ENCODE results near the gene TLE3.

The TLE3 gene

GRCh38 chr15:70048198-70048565, 49.5 kb downstream of the TLE3 start:
- in situ Hi-C loops (cut with MboI; ENCODE audit: low pct_unique_long_range_greater_than_20kb, low sequenced_read_pairs, unreplicated experiment), result no loop called here
- TF ChIP-seq CTCF (IDR thresholded peaks at IDR 0.05; ENCODE audit: extremely low read depth, insufficient read depth, missing control alignments), result no peak
- DNase-seq (ENCODE audit: low spot score), result no peak

- TF ChIP-seq CTCF (IDR thresholded peaks at IDR 0.05; ENCODE audit: extremely low read depth, insufficient read depth, missing control alignments), result no peak
- DNase-seq (ENCODE audit: low spot score), result no peak
- in situ Hi-C loops (cut with MboI; ENCODE audit: low pct_unique_long_range_greater_than_20kb, low sequenced_read_pairs, unreplicated experiment), result no loop called here
These were observed 50.1 kb downstream of the TLE3 start for GRCh38 chr15:70047386-70048197.

GRCh38 chr15:70046679-70047369, 50.9 kb downstream of the TLE3 start:
- no peak for DNase-seq (ENCODE audit: low spot score)
- TF ChIP-seq CTCF (IDR thresholded peaks at IDR 0.05; ENCODE audit: extremely low read depth, insufficient read depth, missing control alignments), result no peak
- in situ Hi-C loops (cut with MboI; ENCODE audit: low pct_unique_long_range_greater_than_20kb, low sequenced_read_pairs, unreplicated experiment), result no loop called here

- TF ChIP-seq CTCF (IDR thresholded peaks at IDR 0.05; ENCODE audit: extremely low read depth, insufficient read depth, missing control alignments), result no peak
- no peak for DNase-seq (ENCODE audit: low spot score)
- in situ Hi-C loops (cut with MboI; ENCODE audit: low pct_unique_long_range_greater_than_20kb, low sequenced_read_pairs, unreplicated experiment), result no loop called here
These were observed 52.7 kb downstream of the TLE3 start for GRCh38 chr15:70045045-70045444.

- TF ChIP-seq CTCF (IDR thresholded peaks at IDR 0.05; ENCODE audit: extremely low read depth, insufficient read depth, missing control alignments), result no peak
- in situ Hi-C loops (cut with MboI; ENCODE audit: low pct_unique_long_range_greater_than_20kb, low sequenced_read_pairs, unreplicated experiment), result no loop called here
- DNase-seq (ENCODE audit: low spot score), result no peak
These were observed 53.5 kb downstream of the TLE3 start for GRCh38 chr15:70044168-70044567.

- in situ Hi-C loops (cut with MboI; ENCODE audit: low pct_unique_long_range_greater_than_20kb, low sequenced_read_pairs, unreplicated experiment), result no loop called here
- no peak for TF ChIP-seq CTCF (IDR thresholded peaks at IDR 0.05; ENCODE audit: extremely low read depth, insufficient read depth, missing control alignments)
- DNase-seq (ENCODE audit: low spot score), result no peak
These were observed 54.1 kb downstream of the TLE3 start for GRCh38 chr15:70043590-70043989.
